ENCODE measurements around the gene MDM1. TPM values are rescaled to one million over a fixed set of nuclear protein-coding genes. Genes with fewer than 3 reads are reported as not detected.

Gene MDM1
- total and polyA plus RNA-seq, 2 experiments from 2014 or later = 3.6 to 14.9 TPM

GRCh38 chr12:68264158-68264855 lies 67.9 kb downstream of the MDM1 start:
- no peaks in the 10 kb centered on the region for H3K9me2 ChIP-seq (replicated peaks; ENCODE audit: insufficient read depth)
- no peaks in the 10 kb centered on the region for H3K79me2 ChIP-seq
- WGBS (ENCODE audit: low lambda C conversion rate, missing lambda C conversion rate) = 92% methylated on average over 7 of the region's 7 CpGs
- TF ChIP-seq EZH2 (IDR thresholded peaks at IDR 0.05; ENCODE audit: borderline replicate concordance) (no peak), EZH2phosphoT487 (IDR thresholded peaks at IDR 0.05; ENCODE audit: low read depth, severe bottlenecking, unreplicated experiment) (no peak), CTCF (IDR thresholded peaks at IDR 0.05; ENCODE audit: poor library complexity) (no peak)
- H3K4me1 ChIP-seq (ENCODE audit: insufficient read depth) = no peaks in the 10 kb centered on the region
- no peaks in the 10 kb centered on the region for H3K9me3 ChIP-seq (ENCODE audit: low read depth)
- H3K4me2 ChIP-seq = no peak overlapping the region
- no peak for DNase-seq (ENCODE audit: low spot score)
- H3K27me3 ChIP-seq = no peaks in the 10 kb centered on the region
- H3K4me3 ChIP-seq = no peak overlapping the region
- no peak overlapping the region for H3K27ac ChIP-seq
- no peaks in the 10 kb centered on the region for H3K36me3 ChIP-seq (replicated peaks; ENCODE audit: insufficient read depth, low read depth)
- no peak overlapping the region for H2AFZ ChIP-seq
- H4K20me1 ChIP-seq (ENCODE audit: insufficient read depth, poor library complexity, severe bottlenecking) = no peaks in the 10 kb centered on the region

- H2AFZ ChIP-seq = no peak overlapping the region
- no peak overlapping the region for H3K4me3 ChIP-seq
- no peaks in the 10 kb centered on the region for H3K79me2 ChIP-seq
- no peaks in the 10 kb centered on the region for H4K20me1 ChIP-seq (ENCODE audit: insufficient read depth, poor library complexity, severe bottlenecking)
- H3K27me3 ChIP-seq = no peaks in the 10 kb centered on the region
- no peak for DNase-seq (ENCODE audit: low spot score)
- no peaks in the 10 kb centered on the region for H3K36me3 ChIP-seq (replicated peaks; ENCODE audit: insufficient read depth, low read depth)
- H3K4me2 ChIP-seq = no peak overlapping the region
- H3K4me1 ChIP-seq (ENCODE audit: insufficient read depth) = no peaks in the 10 kb centered on the region
- TF ChIP-seq CTCF (IDR thresholded peaks at IDR 0.05; ENCODE audit: poor library complexity) (no peak), EZH2 (IDR thresholded peaks at IDR 0.05; ENCODE audit: borderline replicate concordance) (no peak), EZH2phosphoT487 (IDR thresholded peaks at IDR 0.05; ENCODE audit: low read depth, severe bottlenecking, unreplicated experiment) (no peak)
- WGBS (ENCODE audit: low lambda C conversion rate, missing lambda C conversion rate) = 75% methylated on average over 1 of the region's 1 CpG
- no peak overlapping the region for H3K27ac ChIP-seq
- H3K9me2 ChIP-seq (replicated peaks; ENCODE audit: insufficient read depth) = no peaks in the 10 kb centered on the region
- H3K9me3 ChIP-seq (ENCODE audit: low read depth) = no peaks in the 10 kb centered on the region
Observed at GRCh38 chr12:68263366-68263765, 68.8 kb downstream of the MDM1 start.

GRCh38 chr12:68261896-68262295 lies 70.3 kb downstream of the MDM1 start:
- no peak overlapping the region for H3K4me2 ChIP-seq
- no peak for DNase-seq (ENCODE audit: low spot score)
- no peaks in the 10 kb centered on the region for H3K79me2 ChIP-seq
- no peak for TF ChIP-seq EZH2phosphoT487 (IDR thresholded peaks at IDR 0.05; ENCODE audit: low read depth, severe bottlenecking, unreplicated experiment)
- TF ChIP-seq EZH2 (IDR thresholded peaks at IDR 0.05; ENCODE audit: borderline replicate concordance) = no peak
- TF ChIP-seq CTCF (IDR thresholded peaks at IDR 0.05; ENCODE audit: poor library complexity) = no peak
- no peaks in the 10 kb centered on the region for H3K36me3 ChIP-seq (replicated peaks; ENCODE audit: insufficient read depth, low read depth)
- no peaks in the 10 kb centered on the region for H4K20me1 ChIP-seq (ENCODE audit: insufficient read depth, poor library complexity, severe bottlenecking)
- H3K27me3 ChIP-seq = no peaks in the 10 kb centered on the region
- no peaks in the 10 kb centered on the region for H3K4me1 ChIP-seq (ENCODE audit: insufficient read depth)
- H3K9me2 ChIP-seq (replicated peaks; ENCODE audit: insufficient read depth) = no peaks in the 10 kb centered on the region
- no peaks in the 10 kb centered on the region for H3K9me3 ChIP-seq (ENCODE audit: low read depth)
- H3K4me3 ChIP-seq = no peak overlapping the region
- H3K27ac ChIP-seq = no peak overlapping the region
- H2AFZ ChIP-seq = no peak overlapping the region

All from hepatocyte (in vitro differentiated cells).